Glomerular endothelial cell (primary cell): Measurements from ENCODE around the gene CELF2. TPM values are rescaled to one million over a fixed set of nuclear protein-coding genes. Genes with fewer than 3 reads are reported as not detected.

Experiments
- DNase-seq: peaks from one replicate; pipeline ENCODE4 v3.0.0-alpha.2; 2011; ENCODE audit warnings: low read depth, low spot score; ENCODE audit errors: extremely low read depth
- total RNA-seq: library from RNA; depleted of rRNA; stranded (reverse); fragments of >200 nt; gene quantifications from 2 replicates; pipeline ENCODE4 v1.2.3, GENCODE V29; 2015

CELF2 gene
- total RNA-seq, 1 donor from 2014 or later, result 31.3 TPM

DNA sequence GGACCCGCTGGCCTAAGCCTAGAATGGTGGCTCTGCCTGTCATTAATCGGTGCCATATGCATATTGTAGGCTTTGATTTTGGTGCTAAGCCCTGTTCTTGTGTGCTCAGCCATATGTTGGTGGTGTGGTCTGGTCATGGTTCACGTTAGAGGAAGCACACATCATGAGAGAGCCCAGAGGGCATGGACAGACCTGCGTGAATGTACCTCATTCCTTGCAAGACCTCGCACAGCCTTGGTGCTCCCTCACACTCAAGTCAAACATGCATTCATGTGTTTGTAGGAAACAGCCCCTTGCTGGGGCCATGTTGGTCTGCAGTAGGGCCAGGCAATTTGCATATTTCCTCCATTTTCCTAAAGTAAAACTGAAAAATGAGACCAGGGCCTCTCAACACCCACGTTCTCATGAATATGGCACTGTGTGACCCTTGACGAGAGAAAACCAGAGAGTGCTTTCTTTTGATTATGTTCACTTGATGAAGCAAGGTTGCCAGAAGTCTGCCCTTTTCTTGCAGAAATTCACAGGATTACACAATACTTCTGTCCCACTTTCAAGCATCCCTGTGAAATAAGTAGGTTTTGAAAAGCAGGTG, 268.7 kb downstream of the CELF2 start:
- no peak for DNase-seq

- DNase-seq, result no peak
These were observed 270.6 kb downstream of the CELF2 start for GRCh38 chr10:11288302-11288701.

DNA sequence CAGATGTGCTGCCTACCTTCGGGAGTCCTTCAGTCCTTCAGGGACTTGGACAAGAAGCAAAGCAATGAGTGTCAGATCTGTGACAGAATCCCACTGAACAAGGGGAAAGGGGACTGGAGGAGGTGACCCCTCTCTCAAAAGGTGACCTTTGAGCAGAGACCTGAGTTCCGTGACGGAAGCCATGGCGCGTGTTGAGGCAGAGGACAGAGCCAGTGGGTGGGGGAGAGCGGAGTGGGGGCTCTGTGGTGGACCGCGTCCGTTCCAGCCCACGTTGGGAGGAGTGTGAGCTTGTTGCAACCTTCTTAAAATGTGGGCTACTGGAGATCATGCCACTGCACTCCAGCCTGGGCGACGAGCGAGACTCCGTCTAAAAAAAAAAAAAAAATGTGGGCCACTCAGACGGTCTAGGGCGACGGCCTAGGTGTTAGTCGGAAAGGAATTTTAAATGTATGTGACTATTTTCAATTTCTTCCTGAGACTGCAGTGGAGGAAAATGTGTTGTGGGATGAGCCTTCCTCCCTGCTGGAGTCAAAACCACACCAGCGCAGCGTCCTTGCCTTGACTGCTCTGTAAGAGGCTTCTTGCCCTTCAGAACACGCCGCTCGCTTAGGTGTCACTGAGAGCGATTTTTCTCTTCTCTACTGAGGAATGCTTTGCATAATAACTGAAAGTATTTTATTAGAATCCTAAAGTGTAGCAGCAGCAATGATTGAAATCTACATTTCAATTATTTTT, 272.7 kb downstream of the CELF2 start:
- no peak for DNase-seq

GRCh38 chr10:11292576-11293302, 275.1 kb downstream of the CELF2 start:
- no peak for DNase-seq

GRCh38 chr10:11293332-11293731, 275.7 kb downstream of the CELF2 start:
- no peak for DNase-seq

DNA sequence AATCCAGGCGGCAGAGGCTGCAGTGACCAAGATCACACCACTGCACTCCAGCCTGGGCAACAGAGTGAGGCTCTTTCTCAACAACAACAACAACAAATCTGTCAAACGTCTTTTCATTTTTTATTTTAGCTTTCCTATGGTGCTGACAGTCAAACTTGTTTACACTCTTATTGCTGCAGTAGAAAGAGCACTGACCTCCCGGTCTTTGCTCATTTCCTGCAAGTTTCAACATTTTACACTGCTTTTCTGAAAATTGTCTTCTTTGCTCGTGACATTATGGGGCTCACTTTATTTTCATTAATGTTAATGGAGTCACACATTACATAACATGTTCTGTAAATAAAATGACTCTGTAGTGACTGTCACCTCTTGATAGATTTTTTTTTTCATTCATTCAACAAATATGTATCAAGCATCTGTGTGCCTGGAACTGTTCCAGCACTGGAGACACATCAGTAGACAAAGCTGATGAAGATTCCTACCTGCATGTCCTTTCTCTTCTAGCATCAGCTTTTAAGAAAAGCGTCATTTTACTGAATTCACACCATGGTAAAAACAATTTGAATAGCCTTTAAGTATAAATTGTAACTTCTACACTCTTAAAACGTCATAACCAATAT, 277.3 kb downstream of the CELF2 start:
- no peak for DNase-seq

GRCh38 chr10:11295492-11295891, 277.8 kb downstream of the CELF2 start:
- DNase-seq, result no peak

DNA sequence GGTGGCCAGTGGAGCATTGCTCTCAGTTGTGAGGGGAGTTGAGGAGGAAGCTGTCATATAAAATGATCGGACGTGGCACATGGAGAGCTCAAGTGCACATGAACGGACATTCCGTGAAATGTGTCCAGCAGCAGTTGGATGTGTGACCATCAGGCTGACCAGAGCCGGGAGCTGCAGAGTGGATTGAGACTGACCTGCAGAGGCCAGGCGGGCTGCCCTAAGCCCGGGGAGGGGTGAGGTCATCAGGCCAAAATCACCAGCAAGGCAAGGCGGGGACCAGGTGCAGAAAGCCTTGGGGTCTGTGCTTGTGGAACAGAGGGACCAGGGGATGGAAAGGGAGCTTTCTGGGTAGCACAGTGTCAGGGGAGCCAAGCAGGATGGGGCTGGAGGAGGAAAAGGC, 279.5 kb downstream of the CELF2 start:
- DNase-seq, result no peak

- no peak for DNase-seq
These were observed 280.4 kb downstream of the CELF2 start for GRCh38 chr10:11298116-11298515.

GRCh38 chr10:11299125-11299524, 281.5 kb downstream of the CELF2 start:
- no peak for DNase-seq

GRCh38 chr10:11300026-11300425, 282.4 kb downstream of the CELF2 start:
- DNase-seq, result no peak

GRCh38 chr10:11300563-11300962, 282.9 kb downstream of the CELF2 start:
- no peak for DNase-seq

DNA sequence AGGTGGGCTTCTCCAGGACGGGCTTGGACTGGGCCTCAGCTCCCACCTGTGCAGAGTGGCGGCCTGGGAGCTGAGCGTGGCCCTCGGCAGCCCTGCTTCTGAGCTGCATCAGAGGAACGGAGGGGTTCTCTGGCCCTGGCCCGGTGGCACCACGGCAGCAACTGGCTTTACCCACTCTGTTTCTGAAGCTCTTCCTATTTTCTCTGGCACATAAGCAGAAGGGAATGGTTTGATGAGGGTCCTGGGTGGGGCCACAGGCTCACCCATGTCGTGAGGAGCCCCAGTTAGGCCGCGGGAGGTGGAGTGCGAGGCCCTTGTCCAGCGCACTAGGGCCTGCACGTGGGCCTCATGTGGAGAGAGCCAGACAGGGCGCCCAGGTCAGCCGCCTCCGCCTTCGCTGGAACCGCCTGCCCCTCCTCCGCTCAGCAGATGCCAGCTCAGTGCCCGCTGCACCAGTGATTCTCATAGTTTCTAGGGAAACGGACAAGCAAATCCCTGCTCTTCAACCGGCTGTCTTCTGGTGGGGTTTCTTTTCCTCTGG, 284.0 kb downstream of the CELF2 start:
- no peak for DNase-seq

GRCh38 chr10:11302181-11302580, 284.5 kb downstream of the CELF2 start:
- DNase-seq, result no peak

DNA sequence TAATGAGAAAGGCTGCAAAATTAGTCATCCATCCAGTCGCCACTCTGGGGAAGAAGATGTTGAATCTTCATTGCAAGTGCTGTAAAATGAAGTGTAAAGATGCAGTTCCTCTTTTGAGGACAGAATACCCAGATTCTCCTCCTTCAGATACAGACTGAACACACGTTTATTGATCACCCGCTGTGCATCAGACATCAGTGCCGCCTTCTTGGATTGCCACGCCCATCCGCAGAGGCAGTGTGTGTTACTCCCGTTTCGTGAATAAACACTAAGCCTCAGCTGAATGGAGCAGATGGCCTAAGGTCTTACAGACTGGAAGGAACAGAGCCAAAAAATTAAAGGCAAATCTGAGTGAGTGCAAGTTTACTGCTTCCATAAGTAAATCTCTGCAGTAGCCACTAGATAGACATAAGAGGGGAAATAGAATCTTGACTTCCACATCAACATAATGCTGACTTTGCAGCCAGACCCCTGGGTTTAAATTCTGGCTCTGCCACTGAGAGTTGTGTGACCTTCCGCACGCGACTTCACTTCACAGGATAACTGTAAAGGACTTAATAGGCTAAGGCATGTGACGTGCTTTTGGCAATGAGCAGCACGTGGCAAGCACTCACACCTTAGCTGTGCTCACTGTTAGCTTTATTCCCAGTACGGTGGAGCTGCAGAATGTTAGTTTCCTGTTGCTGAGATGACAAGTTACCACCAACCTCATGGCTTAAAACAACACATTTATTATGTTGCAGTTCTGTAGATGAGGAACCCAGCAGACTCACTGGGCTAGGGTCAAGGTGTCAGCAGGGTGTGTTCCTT, 285.9 kb downstream of the CELF2 start:
- DNase-seq, result no peak

GRCh38 chr10:11304906-11305585, 287.4 kb downstream of the CELF2 start:
- no peak for DNase-seq

GRCh38 chr10:11305825-11306593, 288.3 kb downstream of the CELF2 start:
- DNase-seq, result no peak

GRCh38 chr10:11307004-11307403, 289.3 kb downstream of the CELF2 start:
- DNase-seq, result no peak

DNA sequence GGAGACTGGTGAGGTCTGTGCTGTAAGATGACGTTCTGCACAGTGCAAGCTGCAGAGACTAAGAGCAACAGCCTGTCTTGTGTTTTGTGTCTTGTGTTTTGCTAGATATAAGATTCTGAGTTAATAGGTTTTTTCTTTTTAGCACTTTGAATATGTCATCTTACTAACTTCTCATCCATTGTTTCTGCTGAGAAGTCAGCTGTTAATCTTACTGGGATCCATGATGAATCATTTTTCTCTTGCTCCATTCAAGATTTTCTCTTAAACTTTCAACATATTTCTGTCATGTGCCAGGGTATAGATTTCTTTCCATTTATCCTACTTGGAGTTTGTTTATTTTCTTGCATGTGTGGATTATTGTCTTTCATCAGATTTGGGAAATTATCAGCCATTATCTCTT, 290.3 kb downstream of the CELF2 start:
- DNase-seq, result no peak
